ENCODE results near the gene ENTPD1.
"Not testable (repeated sequence)": the region's sequence is repeated elsewhere in the genome, so short reads cannot be mapped to it uniquely, and the experiment has no call there.

ENTPD1 gene

DNA sequence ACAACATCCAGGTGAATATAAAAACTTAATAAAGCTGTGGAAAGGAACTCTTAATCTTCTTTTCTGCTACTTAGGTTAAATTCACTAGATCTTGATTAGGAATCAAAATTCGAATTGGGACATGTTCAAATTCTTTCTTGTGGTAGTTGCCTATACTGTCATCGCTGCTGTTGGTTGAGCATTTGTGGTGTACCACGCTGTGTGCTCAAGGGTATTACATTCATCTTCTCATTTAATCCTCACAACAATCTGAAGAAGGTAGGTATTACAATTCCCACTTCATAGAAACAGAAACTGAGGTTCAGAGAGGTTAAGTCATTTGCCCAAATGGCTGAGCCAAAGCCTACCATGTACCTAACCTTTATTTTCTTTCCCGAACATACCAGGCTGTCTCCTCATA lies 111.9 kb downstream of the ENTPD1 start:
- Histone ChIP-seq H3K4me3 (ENCODE audit: low read depth, low read length) (no peak overlapping the region), H3K4me1 (no peaks in the 10 kb centered on the region), H3K36me3 (no peaks in the 10 kb centered on the region), H3K27me3 (no peaks in the 10 kb centered on the region), H3K9me3 (no peaks in the 10 kb centered on the region)
- DNase-seq: no peak
- TF ChIP-seq, protein P1, sequence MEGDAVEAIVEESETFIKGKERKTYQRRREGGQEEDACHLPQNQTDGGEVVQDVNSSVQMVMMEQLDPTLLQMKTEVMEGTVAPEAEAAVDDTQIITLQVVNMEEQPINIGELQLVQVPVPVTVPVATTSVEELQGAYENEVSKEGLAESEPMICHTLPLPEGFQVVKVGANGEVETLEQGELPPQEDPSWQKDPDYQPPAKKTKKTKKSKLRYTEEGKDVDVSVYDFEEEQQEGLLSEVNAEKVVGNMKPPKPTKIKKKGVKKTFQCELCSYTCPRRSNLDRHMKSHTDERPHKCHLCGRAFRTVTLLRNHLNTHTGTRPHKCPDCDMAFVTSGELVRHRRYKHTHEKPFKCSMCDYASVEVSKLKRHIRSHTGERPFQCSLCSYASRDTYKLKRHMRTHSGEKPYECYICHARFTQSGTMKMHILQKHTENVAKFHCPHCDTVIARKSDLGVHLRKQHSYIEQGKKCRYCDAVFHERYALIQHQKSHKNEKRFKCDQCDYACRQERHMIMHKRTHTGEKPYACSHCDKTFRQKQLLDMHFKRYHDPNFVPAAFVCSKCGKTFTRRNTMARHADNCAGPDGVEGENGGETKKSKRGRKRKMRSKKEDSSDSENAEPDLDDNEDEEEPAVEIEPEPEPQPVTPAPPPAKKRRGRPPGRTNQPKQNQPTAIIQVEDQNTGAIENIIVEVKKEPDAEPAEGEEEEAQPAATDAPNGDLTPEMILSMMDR (IDR thresholded peaks at IDR 0.05; ENCODE audit: low read depth, low read length): no peak

DNA sequence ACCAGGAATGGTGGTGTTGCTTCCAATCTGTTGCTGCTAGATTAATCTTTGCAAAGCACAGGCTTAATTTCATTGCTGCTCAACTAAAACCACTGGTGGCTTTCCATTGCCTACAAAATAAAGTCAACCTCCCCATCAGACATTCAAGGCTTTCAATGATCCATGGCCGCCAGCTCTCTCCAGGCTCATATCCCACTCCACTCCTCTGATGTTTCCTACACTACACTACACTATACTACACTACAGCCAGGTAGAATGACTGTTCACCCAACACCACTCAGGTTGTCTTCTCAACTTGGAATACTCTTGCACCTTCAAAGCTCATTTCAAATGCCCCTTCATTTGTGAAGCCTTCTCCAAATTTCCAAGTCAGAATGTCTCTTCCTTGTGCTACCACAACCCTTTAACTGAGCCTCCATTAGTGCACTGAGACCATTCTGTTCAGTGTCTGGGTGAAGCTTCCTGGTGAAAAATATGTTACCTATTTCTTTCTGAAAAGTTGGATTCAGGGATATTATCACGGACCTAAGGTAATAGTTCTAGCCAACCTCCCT lies 116.3 kb downstream of the ENTPD1 start:
- H3K4me1 ChIP-seq: no peaks in the 10 kb centered on the region

DNA sequence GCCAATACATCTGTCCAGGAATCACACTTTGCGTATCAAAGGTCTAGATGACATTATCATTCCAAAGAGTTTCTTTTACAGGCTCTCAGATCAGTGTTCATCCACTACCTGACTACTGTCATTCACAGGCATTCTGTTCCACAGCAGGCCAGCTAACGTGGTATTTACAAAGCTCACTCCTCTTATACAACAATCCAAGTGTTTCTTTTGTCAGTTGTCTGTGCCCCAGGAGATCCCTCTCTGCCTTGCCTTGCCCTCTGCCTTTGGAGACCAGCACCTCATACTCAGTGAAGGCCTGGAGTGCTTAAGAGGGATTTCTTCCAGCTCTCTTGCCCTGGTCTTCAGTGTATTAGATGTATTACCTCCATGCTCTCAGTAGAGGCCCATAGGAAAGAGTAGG lies 117.2 kb downstream of the ENTPD1 start:
- H3K27me3 ChIP-seq: no peaks in the 10 kb centered on the region
- H3K4me3 ChIP-seq (ENCODE audit: low read depth, low read length): no peak overlapping the region
- H3K36me3 ChIP-seq: no peaks in the 10 kb centered on the region; the same call in 1 of the 2 replicates
- no peaks in the 10 kb centered on the region for H3K4me1 ChIP-seq
- TF ChIP-seq, protein P1 (IDR thresholded peaks at IDR 0.05; ENCODE audit: low read depth, low read length): no peak
- H3K9me3 ChIP-seq: no peaks in the 10 kb centered on the region
- DNase-seq: no peak

More for the DNA sequence above, 116.3 kb downstream of the ENTPD1 start:
- DNase-seq: no peak
- TF ChIP-seq, protein P1 (IDR thresholded peaks at IDR 0.05; ENCODE audit: low read depth, low read length): no peak
- Histone ChIP-seq H3K27me3 (no peaks in the 10 kb centered on the region), H3K9me3 (no peaks in the 10 kb centered on the region), H3K36me3 (no peaks in the 10 kb centered on the region; the same call in 1 of the 2 replicates), H3K4me3 (ENCODE audit: low read depth, low read length) (no peak overlapping the region)

DNA sequence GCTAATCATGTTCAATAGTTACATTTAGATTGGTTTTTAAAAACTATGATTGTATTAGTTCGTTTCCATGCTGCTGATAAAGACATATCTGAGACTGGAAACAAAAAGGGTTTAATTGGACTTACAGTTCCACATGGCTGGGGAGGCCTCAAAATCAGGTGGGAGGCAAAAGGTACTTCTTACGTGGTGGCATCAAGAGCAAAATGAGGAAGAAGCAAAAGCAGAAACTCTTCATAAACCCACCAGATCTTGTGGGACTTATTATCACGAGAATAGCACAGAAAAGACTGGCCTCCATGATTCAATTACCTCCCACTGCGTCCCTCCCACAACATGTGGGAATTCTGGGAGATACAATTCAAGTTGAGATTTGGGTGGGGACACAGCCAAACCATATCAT lies 117.7 kb downstream of the ENTPD1 start:
- no peaks in the 10 kb centered on the region; the same call in 1 of the 2 replicates for H3K36me3 ChIP-seq
- TF ChIP-seq, protein P1 (IDR thresholded peaks at IDR 0.05; ENCODE audit: low read depth, low read length): no peak
- no peak for DNase-seq
- no peaks in the 10 kb centered on the region for H3K4me1 ChIP-seq
- no peaks in the 10 kb centered on the region for H3K9me3 ChIP-seq
- H3K4me3 ChIP-seq (ENCODE audit: low read depth, low read length): no peak overlapping the region
- H3K27me3 ChIP-seq: no peaks in the 10 kb centered on the region

DNA sequence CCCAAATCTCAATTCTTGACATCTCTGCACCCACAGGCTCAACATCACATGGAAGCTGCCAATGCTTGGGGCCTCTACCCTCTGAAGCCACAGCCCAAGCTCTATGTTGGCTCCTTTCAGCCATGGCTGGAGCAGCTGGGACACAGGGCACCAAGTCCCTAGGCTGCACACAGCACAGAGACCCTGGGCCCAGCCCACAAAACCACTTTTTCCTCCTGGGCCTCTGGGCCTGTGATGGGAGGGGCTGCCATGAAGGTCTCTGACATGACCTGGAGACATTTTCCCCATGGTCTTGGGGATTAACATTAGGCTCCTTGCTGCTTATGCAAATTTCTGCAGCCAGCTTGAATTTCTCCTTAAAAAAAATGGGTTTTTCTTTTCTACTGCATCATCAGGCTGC lies 118.8 kb downstream of the ENTPD1 start:
- H3K4me1 ChIP-seq; H3K4me3 ChIP-seq (ENCODE audit: low read depth, low read length); H3K9me3 ChIP-seq; DNase-seq; H3K27me3 ChIP-seq; H3K36me3 ChIP-seq: not testable (repeated sequence)

DNA sequence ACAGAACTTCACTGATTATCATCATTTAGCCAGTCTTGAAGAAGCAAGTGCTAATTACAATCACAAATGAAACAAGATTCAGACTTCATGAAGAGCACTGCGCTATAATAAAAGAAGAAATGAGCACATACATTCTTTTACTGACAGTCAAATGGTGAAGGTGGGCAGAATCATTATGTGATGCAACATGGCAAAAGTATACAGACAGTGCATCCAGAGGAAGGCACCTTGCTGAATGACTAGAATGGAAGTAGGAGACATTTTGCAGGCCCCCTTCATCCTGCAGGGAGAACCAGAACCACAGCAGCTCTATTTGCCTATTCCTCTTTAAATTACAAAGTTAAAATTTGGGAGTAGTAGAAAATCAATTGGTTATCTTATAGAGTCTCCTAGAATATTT lies 120.8 kb downstream of the ENTPD1 start:
- H3K4me1 ChIP-seq: no peaks in the 10 kb centered on the region
- no peaks in the 10 kb centered on the region for H3K9me3 ChIP-seq
- no peak for DNase-seq
- no peaks in the 10 kb centered on the region for H3K27me3 ChIP-seq
- TF ChIP-seq, protein P1 (IDR thresholded peaks at IDR 0.05; ENCODE audit: low read depth, low read length): no peak
- no peaks in the 10 kb centered on the region; the same call in 1 of the 2 replicates for H3K36me3 ChIP-seq
- no peak overlapping the region for H3K4me3 ChIP-seq (ENCODE audit: low read depth, low read length)

Measured in BE2C (cell line).